Activated T-cell treated with anti-CD3 and anti-CD28 coated beads for 24 hours (primary cell): ENCODE measurements around the gene CXCR6.

ENCODE experiments used
- DNase-seq: peaks from one replicate; pipeline ENCODE4 v3.0.0-alpha.2; 2020; ENCODE audit warnings: low read depth

The CXCR6 gene

GRCh38 chr3:45943207-45943846, at the start of gene CXCR6:
CXCR6 (plus strand) TSS chr3:45943464; CDS start chr3:45946482, 3,018 bp downstream.
- peak; percentile 37 for DNase-seq

GRCh38 chr3:45894015-45894414, 49.2 kb upstream of the CXCR6 start:
- no peak for DNase-seq

- no peak for DNase-seq
Measured at GRCh38 chr3:45895686-45896468, 47.4 kb upstream of the CXCR6 start.

GRCh38 chr3:45896956-45897355, 46.3 kb upstream of the CXCR6 start:
- DNase-seq = no peak

- DNase-seq = no peak
Measured at GRCh38 chr3:45904931-45905330, 38.3 kb upstream of the CXCR6 start.

GRCh38 chr3:45905755-45906154, 37.5 kb upstream of the CXCR6 start:
- DNase-seq = no peak

- DNase-seq = no peak
Measured at GRCh38 chr3:45906681-45907407, 36.4 kb upstream of the CXCR6 start.

GRCh38 chr3:45907769-45908705, 35.2 kb upstream of the CXCR6 start:
- no peak for DNase-seq

- no peak for DNase-seq
Measured at GRCh38 chr3:45908761-45909160, 34.5 kb upstream of the CXCR6 start.

- DNase-seq = no peak
Measured at GRCh38 chr3:45909542-45909941, 33.7 kb upstream of the CXCR6 start.

- DNase-seq = no peak
Measured at GRCh38 chr3:45910892-45911291, 32.4 kb upstream of the CXCR6 start.

- no peak for DNase-seq
Measured at GRCh38 chr3:45911511-45912226, 31.6 kb upstream of the CXCR6 start.

GRCh38 chr3:45912435-45912834, 30.8 kb upstream of the CXCR6 start:
- DNase-seq = no peak

GRCh38 chr3:45914362-45915058, 28.8 kb upstream of the CXCR6 start:
- no peak for DNase-seq

- DNase-seq = no peak
Measured at GRCh38 chr3:45915059-45915439, 28.2 kb upstream of the CXCR6 start.

- peak; percentile 64 for DNase-seq
Measured at GRCh38 chr3:45915518-45916231, 27.6 kb upstream of the CXCR6 start.

GRCh38 chr3:45917146-45917898, 25.9 kb upstream of the CXCR6 start:
- DNase-seq = no peak

- no peak for DNase-seq
Measured at GRCh38 chr3:45921158-45922038, 21.9 kb upstream of the CXCR6 start.
